Measurements from ENCODE around the gene SP5. TPM values are rescaled to one million over a fixed set of nuclear protein-coding genes. Genes with fewer than 3 reads are reported as not detected.

The SP5 gene
- total and polyA plus RNA-seq, 2 of the 4 experiments (the other 2 are of a cell fraction), result not detected

GRCh38 chr2:170764880-170765261 lies 49.7 kb downstream of the SP5 start:
- DNase-seq (no peak), ATAC-seq (ENCODE audit: low read depth) (no peak)
- no peak overlapping the region for H4K91ac ChIP-seq (ENCODE audit: insufficient read depth, low read depth, low read length)
- H2AK9ac ChIP-seq (replicated peaks; ENCODE audit: low read depth, low read length, poor library complexity), result no peak overlapping the region
- no CpG with 5 or more reads among the region's 2 CpGs for WGBS, 2 experiments (ENCODE audit: extremely low coverage in 2 of 2, insufficient read length in 1 of 2)
- H3K9me1 ChIP-seq (ENCODE audit: insufficient read depth, low read length), result no peaks in the 10 kb centered on the region
- H2AFZ ChIP-seq (replicated peaks; ENCODE audit: low read length, poor library complexity), result no peak overlapping the region
- no TSS peak for BruUV-seq (replicated peaks)
- H2BK5ac ChIP-seq (ENCODE audit: low read depth, low read length, poor library complexity, severe bottlenecking), result no peak overlapping the region
- no peak overlapping the region for H3K14ac ChIP-seq (replicated peaks; ENCODE audit: low read depth, low read length)
- no peak overlapping the region for H4K5ac ChIP-seq (ENCODE audit: low read depth, low read length)
- no peaks in the 10 kb centered on the region for H3K9me3 ChIP-seq (ENCODE audit: control insufficient read depth, insufficient read depth, low read length)
- no peaks in the 10 kb centered on the region for H3K4me1 ChIP-seq (ENCODE audit: control insufficient read depth, insufficient read depth, low read length)
- no peaks in the 10 kb centered on the region for H4K20me1 ChIP-seq (ENCODE audit: insufficient read depth, low read length)
- in situ Hi-C loops (cut with MboI; ENCODE audit: low sequenced_read_pairs), result no loop called here
- ChIA-PET CTCF (interaction anchor here (0.6 kb wide), 1 partner anchor 1293 kb away, joined by 4 read pairs; no protein-coding TSS in a partner anchor), POLR2A (ENCODE audit: unreplicated experiment) (no interaction called here)
- H2BK20ac ChIP-seq (ENCODE audit: low read depth, low read length), result no peak overlapping the region
- intact Hi-C loops (cut with micrococcal nuclease), result no loop called here
- H4K8ac ChIP-seq (ENCODE audit: low read depth in 2 of 2, low read length in 2 of 2), result no peak overlapping the region
- H2BK120ac ChIP-seq (ENCODE audit: low read depth, low read length), result no peak overlapping the region
- no peak overlapping the region for H2BK15ac ChIP-seq (ENCODE audit: low read depth, low read length)
- H3K27ac ChIP-seq (ENCODE audit: insufficient read depth, low read length), result no peak overlapping the region
- TF ChIP-seq ELK1 (IDR thresholded peaks at IDR 0.05; ENCODE audit: borderline replicate concordance, low read depth, low read length) (no peak), POLR2A (IDR thresholded peaks at IDR 0.05; ENCODE audit: low read depth, low read length) (no peak), NFE2L2 (IDR thresholded peaks at IDR 0.05; ENCODE audit: low read depth, low read length) (no peak), RCOR1 (IDR thresholded peaks at IDR 0.05; ENCODE audit: insufficient replicate concordance, low read length) (no peak), FOS (IDR thresholded peaks at IDR 0.05; ENCODE audit: low read depth, low read length) (no peak), CTCF (conservative IDR thresholded peaks at IDR 0.05; ENCODE audit: low read depth, low read length) (no peak), RAD21 (IDR thresholded peaks at IDR 0.05; ENCODE audit: low read length) (no peak), USF2 (IDR thresholded peaks at IDR 0.05; ENCODE audit: low read depth, low read length) (no peak), CEBPB (IDR thresholded peaks at IDR 0.05; ENCODE audit: low read depth, low read length) (no peak), MAFK (IDR thresholded peaks at IDR 0.05; ENCODE audit: low read depth, low read length) (no peak), MXI1 (IDR thresholded peaks at IDR 0.05; ENCODE audit: borderline replicate concordance, low read depth, low read length) (no peak), BHLHE40 (IDR thresholded peaks at IDR 0.05; ENCODE audit: low read depth, low read length) (no peak)
- H3K4me2 ChIP-seq (ENCODE audit: low read depth, low read length), result no peak overlapping the region
- H3K56ac ChIP-seq (ENCODE audit: extremely low read depth, insufficient read depth, low read length), result no peak overlapping the region
- H3K4ac ChIP-seq (ENCODE audit: low read depth, low read length), result no peak overlapping the region
- no peak overlapping the region for H3K18ac ChIP-seq (ENCODE audit: low read depth, low read length)
- no peaks in the 10 kb centered on the region for H3K27me3 ChIP-seq (ENCODE audit: control insufficient read depth, insufficient read depth, low read length)
- H3K79me1 ChIP-seq (ENCODE audit: low read depth in 1 of 2, low read length in 2 of 2), result no peaks in the 10 kb centered on the region
- H3K9ac ChIP-seq (ENCODE audit: low read depth, low read length), result no peak overlapping the region
- H3K36me3 ChIP-seq (ENCODE audit: control insufficient read depth, insufficient read depth, low read length), result no peaks in the 10 kb centered on the region
- dilution Hi-C loops (cut with HindIII; ENCODE audit: low sequenced_read_pairs, unreplicated experiment), result no loop called here
- no peak overlapping the region for H3K23ac ChIP-seq (ENCODE audit: low read depth, low read length)
- no peak overlapping the region for H2AK5ac ChIP-seq (ENCODE audit: low read depth, low read length)
- H3K4me3 ChIP-seq (ENCODE audit: insufficient read depth, low read depth, low read length), result no peak overlapping the region
